Measurements from ENCODE around the gene CYB561. TPM values are rescaled to one million over a fixed set of nuclear protein-coding genes. Genes with fewer than 3 reads are reported as not detected.

CYB561 gene
- total and polyA plus RNA-seq, 2 of the 4 experiments (the other 2 are of a cell fraction), result 2.5 to 3.0 TPM

DNA sequence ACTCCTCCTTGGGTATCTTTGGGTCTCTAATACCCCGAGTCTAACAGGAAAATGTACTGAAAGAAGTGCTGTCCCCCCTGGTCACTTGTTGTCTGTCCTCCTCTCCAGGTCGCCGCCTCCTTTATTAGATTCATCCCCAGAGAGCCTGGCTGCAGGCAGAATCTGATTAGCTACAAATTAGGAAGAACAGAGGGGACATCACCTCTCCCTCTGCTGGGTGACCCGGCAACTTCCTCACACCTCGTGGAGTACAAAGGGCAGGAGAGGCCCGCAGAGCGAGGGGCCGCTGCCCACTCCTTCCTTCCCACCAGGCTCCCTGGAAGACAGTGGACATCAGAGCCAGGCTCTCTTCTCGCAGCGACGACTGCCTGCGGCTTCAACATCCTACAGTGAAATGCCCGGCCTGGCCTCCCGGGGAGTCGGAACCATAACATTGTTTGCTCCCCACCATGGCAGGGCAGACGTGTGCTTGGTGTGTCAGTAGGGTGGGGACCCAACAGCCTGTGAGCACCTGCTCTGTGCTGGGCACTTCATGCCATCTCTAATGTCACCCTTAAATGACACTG is 5.3 kb downstream of the CYB561 start:
- Histone ChIP-seq H3K9ac (ENCODE audit: low read depth, low read length) (no peak overlapping the region), H3K9me3 (ENCODE audit: control insufficient read depth, insufficient read depth, low read length) (no peaks in the 10 kb centered on the region), H2BK5ac (ENCODE audit: low read depth, low read length, poor library complexity, severe bottlenecking) (no peak overlapping the region), H3K9me1 (ENCODE audit: insufficient read depth, low read length) (no peaks in the 10 kb centered on the region; the same call in 1 of the 2 replicates), H3K18ac (ENCODE audit: low read depth, low read length) (no peak overlapping the region), H3K27ac (ENCODE audit: insufficient read depth, low read length) (no peak overlapping the region), H3K27me3 (ENCODE audit: control insufficient read depth, insufficient read depth, low read length) (no peaks in the 10 kb centered on the region), H3K79me1 (ENCODE audit: low read depth in 1 of 2, low read length in 2 of 2) (no peaks in the 10 kb centered on the region), H3K14ac (replicated peaks; ENCODE audit: low read depth, low read length) (no peak overlapping the region), H4K91ac (ENCODE audit: insufficient read depth, low read depth, low read length) (no peak overlapping the region), H3K4me2 (ENCODE audit: low read depth, low read length) (no peak overlapping the region), H4K5ac (ENCODE audit: low read depth, low read length) (no peak overlapping the region), H2AK9ac (replicated peaks; ENCODE audit: low read depth, low read length, poor library complexity) (no peak overlapping the region), H3K23ac (ENCODE audit: low read depth, low read length) (no peak overlapping the region), H3K56ac (ENCODE audit: extremely low read depth, insufficient read depth, low read length) (no peak overlapping the region), H2BK120ac (ENCODE audit: low read depth, low read length) (no peak overlapping the region), H3K4me1 (ENCODE audit: control insufficient read depth, insufficient read depth, low read length) (no peaks in the 10 kb centered on the region), H2AK5ac (ENCODE audit: low read depth, low read length) (peak overlapping the region; percentile 33), H4K8ac (ENCODE audit: low read depth in 2 of 2, low read length in 2 of 2) (no peak overlapping the region), H2BK15ac (ENCODE audit: low read depth, low read length) (no peak overlapping the region), H2AFZ (replicated peaks; ENCODE audit: low read length, poor library complexity) (peak overlapping the region; percentile 59), H3K4me3 (ENCODE audit: insufficient read depth, low read depth, low read length) (no peak overlapping the region), H4K20me1 (ENCODE audit: insufficient read depth, low read length) (no peaks in the 10 kb centered on the region), H2BK20ac (ENCODE audit: low read depth, low read length) (no peak overlapping the region), H3K4ac (ENCODE audit: low read depth, low read length) (no peak overlapping the region), H3K36me3 (ENCODE audit: control insufficient read depth, insufficient read depth, low read length) (no peaks in the 10 kb centered on the region)
- ChIA-PET POLR2A (ENCODE audit: unreplicated experiment) (no interaction called here), CTCF (no interaction called here)
- TF ChIP-seq SMC3 (IDR thresholded peaks at IDR 0.05; ENCODE audit: low read depth, low read length) (no peak), RCOR1 (IDR thresholded peaks at IDR 0.05; ENCODE audit: insufficient replicate concordance, low read length) (no peak), FOS (IDR thresholded peaks at IDR 0.05; ENCODE audit: low read depth, low read length) (no peak), USF2 (IDR thresholded peaks at IDR 0.05; ENCODE audit: low read depth, low read length) (no peak), CHD1 (IDR thresholded peaks at IDR 0.05; ENCODE audit: low read depth, low read length) (no peak), MXI1 (IDR thresholded peaks at IDR 0.05; ENCODE audit: borderline replicate concordance, low read depth, low read length) (no peak), CEBPB (IDR thresholded peaks at IDR 0.05; ENCODE audit: low read depth, low read length) (no peak), RFX5 (IDR thresholded peaks at IDR 0.05; ENCODE audit: low read depth, low read length) (no peak), MAZ (IDR thresholded peaks at IDR 0.05; ENCODE audit: borderline replicate concordance, low read depth, low read length) (no peak)
- TF ChIP-seq, protein P1, sequence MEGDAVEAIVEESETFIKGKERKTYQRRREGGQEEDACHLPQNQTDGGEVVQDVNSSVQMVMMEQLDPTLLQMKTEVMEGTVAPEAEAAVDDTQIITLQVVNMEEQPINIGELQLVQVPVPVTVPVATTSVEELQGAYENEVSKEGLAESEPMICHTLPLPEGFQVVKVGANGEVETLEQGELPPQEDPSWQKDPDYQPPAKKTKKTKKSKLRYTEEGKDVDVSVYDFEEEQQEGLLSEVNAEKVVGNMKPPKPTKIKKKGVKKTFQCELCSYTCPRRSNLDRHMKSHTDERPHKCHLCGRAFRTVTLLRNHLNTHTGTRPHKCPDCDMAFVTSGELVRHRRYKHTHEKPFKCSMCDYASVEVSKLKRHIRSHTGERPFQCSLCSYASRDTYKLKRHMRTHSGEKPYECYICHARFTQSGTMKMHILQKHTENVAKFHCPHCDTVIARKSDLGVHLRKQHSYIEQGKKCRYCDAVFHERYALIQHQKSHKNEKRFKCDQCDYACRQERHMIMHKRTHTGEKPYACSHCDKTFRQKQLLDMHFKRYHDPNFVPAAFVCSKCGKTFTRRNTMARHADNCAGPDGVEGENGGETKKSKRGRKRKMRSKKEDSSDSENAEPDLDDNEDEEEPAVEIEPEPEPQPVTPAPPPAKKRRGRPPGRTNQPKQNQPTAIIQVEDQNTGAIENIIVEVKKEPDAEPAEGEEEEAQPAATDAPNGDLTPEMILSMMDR (conservative IDR thresholded peaks at IDR 0.05; ENCODE audit: low read depth, low read length), result no peak
- in situ Hi-C loops (cut with MboI; ENCODE audit: low sequenced_read_pairs) (no loop called here), dilution Hi-C loops (cut with HindIII; ENCODE audit: low sequenced_read_pairs, unreplicated experiment) (no loop called here), intact Hi-C loops (cut with micrococcal nuclease) (no loop called here)
- 80% methylated on average over 1 of the region's 16 CpGs; no CpG with 5 or more reads in 1 of the 2 experiments for WGBS, 2 experiments (ENCODE audit: extremely low coverage in 2 of 2, insufficient read length in 1 of 2)
- BruUV-seq (replicated peaks), result no TSS peak
- DNase-seq (no peak), ATAC-seq (ENCODE audit: low read depth) (no peak)

Measured in IMR-90 (cell line).